ENCODE results near the gene ELOVL7.
"Not testable (repeated sequence)": the region's sequence is repeated elsewhere in the genome, so short reads cannot be mapped to it uniquely, and the experiment has no call there.

The ELOVL7 gene

GRCh38 chr5:60795424-60795950 is 48.6 kb downstream of the ELOVL7 start:
- DNase-seq: not testable (repeated sequence)

- DNase-seq: no peak
Measured at GRCh38 chr5:60794691-60795090, 49.4 kb downstream of the ELOVL7 start.

DNA sequence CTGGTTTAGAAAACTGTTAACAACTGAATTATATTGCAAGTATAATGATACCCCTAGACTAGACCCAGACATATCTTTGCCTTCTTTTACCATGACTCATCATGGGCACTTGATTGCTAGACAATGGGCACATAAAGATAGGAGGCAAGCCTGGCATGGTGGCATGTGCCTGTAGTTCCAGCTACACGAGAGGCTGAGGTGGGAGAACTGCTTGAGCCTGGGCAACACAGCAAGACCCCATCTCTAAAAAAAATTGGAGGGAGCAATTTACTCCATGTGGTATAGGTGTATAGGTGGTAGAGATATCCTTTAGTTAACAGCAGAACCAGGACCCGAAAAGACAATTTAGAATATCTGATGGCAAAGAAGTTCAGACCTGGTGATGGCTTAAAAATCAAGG is 51.6 kb downstream of the ELOVL7 start:
- no peak for DNase-seq

DNA sequence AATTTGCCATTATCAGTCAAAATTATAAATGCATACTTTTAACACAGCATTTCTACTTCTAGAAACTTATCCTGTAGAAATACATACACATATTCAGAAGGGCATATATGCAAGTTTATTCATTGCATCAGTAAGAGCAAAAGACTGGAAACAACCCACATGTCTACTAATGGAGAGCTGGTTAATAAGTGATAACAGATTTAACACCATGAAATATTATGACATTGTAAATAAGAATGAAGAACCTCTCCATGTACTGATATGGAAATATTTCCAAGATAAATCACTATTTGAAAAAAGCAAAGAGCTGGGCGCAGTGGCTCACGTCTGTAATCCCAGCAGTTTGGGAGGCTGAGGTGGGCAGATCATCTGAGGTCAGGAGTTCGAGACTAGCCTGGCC is 54.5 kb downstream of the ELOVL7 start:
- no peak for DNase-seq

GRCh38 chr5:60788863-60789513 is 55.1 kb downstream of the ELOVL7 start:
- no peak for DNase-seq

DNA sequence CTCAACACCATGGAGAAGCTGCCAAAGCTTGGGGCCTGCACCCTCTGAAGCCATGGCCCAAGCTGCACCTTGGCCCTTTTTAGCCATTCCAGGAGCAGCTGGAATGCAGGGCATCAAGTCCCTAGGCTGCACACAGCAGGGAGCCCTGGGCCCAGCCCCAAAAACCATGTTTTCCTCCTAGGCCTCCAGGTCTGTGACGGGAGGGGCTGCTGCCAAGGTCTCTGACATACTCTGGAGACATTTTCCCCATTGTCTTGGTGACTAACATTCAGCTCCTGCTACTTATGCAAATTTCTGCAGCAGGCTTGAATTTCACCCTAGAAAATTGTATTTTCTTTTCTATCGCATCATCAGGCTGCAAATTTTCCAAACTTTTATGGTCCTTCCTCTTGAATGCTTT is 64.6 kb downstream of the ELOVL7 start:
- DNase-seq: peak in 1 of 56 donors; percentile 9

DNA sequence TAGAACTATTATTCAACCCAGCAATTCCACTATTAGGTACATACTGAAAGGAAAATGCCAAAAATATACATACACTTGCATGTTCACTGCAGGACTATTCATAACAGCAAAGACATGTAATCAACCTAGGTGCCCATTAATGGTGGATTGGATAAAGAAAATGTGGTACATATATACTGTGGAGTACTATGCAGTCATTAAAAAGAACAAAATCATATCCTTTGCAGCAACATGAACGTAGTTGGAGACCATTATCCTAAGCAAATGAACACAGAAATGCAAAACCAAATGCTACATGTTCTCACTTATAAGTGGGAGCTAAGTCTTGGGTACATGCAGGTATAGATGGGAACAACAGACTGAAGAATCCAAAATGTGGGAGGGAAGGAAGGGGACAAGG is 67.7 kb downstream of the ELOVL7 start:
- no peak for DNase-seq

- no peak for DNase-seq
Measured at GRCh38 chr5:60765019-60765709, 78.9 kb downstream of the ELOVL7 start.

- no peak for DNase-seq
Measured at GRCh38 chr5:60763061-60763460, 81.0 kb downstream of the ELOVL7 start.

DNA sequence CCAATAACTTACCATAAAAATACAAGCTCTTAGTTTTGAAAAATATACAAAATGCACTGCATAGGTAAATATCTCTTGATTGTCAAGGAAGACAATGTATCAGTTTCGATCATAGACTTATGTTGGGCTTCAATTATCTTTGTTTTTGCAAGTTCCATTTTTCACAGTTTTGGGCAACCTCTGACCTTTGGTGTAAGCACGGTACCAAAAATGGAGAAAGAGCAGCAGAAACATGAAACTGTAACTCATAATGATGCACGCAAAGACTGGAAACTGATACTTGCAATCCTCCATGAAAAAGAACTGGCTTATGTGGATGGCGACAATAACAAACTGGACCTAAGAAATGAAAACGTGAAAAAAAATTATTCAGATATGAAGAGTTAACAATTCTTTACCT is 89.6 kb downstream of the ELOVL7 start:
- DNase-seq: no peak

- DNase-seq: no peak
Measured at GRCh38 chr5:60744682-60745081, 99.4 kb downstream of the ELOVL7 start.

DNA sequence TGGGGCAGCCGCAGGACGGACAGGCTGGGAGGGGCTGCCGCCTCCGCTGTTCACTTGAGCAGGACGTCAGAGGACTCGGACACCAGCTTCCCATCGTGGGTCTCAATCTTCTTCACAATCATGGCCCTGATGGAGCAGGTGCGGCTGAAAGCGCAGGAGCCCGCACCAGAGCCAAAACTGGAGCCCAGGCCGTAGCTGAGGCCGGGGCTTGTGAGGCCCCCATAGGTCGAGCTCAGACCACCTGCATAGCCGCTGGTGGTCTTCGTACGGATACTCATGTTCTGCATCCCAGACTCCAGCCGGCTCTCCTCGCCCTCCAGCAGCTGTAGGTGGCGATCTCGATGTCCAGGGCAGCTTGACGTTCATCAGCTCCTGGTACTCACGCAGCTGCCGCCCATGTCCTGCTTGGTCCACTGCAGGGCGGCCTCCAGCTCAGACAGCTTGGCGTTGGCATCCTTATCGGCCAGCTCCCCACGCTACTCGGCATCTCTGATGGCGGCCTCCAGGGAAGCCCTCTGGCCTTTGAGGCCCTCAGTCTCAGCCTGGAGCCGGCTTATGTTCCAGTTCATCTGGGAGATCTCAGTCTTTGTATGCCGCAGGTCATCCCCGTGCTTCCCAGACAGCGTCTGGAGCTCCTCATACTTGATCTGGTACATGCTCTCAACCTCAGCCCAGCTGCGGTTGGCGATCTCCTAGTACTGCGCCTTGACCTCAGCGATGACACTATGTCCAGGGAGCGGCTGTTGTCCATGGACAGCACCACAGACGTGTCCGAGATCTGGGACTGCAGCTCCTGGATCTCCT is 100.4 kb downstream of the ELOVL7 start:
- DNase-seq: no peak

GRCh38 chr5:60740322-60740721 is 103.7 kb downstream of the ELOVL7 start:
- DNase-seq: no peak

GRCh38 chr5:60738933-60739332 is 105.1 kb downstream of the ELOVL7 start:
- no peak for DNase-seq

DNA sequence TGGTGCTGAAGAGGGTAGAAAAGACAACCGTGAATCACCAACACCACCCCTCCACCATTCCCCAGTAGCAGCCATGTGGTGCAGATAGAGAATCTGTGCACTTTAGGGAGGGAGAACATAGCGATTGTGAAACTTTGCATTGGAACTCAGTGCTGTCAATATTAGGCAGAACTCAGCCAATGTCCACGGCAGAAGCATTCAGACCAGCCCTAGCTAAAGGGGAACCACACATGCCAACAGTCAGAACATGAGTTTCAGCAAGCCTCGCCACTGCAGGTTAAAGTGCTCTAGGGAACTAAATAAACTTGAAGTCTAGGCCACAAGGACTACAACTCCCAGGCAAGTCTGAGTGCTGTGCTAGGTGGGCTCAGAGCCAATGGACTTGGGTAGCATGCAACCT is 105.6 kb downstream of the ELOVL7 start:
- no peak for DNase-seq

GRCh38 chr5:60730858-60731257 is 113.2 kb downstream of the ELOVL7 start:
- not testable (repeated sequence) for DNase-seq

DNA sequence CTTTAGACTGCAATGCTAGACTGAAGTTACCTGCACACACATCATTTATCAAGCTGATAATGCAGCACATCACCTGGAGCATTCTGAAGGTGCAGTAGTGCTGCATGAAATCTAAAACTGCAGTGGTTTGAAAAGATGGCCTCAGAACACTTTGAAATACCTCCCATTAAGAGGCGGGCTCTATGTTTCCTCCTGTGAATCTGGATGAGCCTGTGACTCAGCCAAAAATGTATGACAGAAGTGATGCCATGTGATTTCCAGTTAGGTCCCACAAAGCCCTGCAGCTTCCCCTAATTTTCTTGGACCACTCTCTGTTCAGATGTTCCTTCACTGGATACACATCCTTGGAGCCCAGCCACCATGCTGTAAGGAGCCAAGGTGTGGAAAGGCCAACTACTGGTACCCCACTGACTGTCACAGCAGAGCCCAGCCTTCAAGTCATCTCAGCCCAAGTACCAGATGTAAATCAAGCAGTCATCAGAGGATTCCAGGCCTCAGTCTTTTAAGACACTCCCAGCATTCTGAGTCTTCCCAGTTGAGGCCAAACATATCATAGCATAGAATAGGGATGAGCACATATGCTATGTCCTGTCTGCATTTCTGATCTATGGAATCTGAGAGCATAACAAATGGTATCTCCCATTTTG is 116.9 kb downstream of the ELOVL7 start:
- no peak for DNase-seq

DNA sequence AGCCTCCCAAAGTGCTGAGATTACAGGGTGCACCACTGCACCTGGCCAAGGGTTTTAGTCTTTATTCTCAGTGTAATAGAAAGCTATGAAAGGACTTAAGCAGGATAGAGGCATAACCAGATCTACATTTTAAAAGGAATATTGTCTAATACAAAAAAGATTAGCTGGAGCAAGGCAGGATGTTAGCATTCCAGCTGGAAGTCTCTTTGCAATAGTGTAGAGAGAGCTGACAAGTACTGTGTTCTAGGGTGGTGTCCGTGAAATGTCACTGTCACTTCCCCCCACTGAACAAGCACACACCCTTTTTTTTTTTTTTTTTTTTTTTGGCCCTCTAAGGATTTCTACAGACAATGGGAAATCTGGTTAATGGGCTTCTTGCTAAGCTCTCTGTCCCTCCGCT is 119.9 kb downstream of the ELOVL7 start:
- DNase-seq: no peak

DNA sequence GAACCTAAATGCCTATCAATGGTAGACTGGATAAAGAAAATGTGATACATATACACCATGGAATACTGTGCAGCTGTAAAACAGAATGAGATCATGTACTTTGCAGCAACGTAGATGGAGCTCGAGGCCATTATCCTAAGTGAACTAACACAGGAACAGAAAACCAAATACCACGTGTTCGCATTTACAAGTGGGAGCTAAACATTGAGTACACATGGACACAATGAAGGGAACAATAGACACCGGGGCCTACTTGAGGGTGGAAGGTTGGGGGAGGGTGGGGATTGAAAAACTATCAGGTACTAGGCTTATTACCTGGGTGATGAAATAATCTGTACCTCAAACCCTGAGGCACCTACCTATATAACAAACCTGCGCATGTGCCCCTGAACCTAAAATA is 121.7 kb downstream of the ELOVL7 start:
- no peak for DNase-seq

DNA sequence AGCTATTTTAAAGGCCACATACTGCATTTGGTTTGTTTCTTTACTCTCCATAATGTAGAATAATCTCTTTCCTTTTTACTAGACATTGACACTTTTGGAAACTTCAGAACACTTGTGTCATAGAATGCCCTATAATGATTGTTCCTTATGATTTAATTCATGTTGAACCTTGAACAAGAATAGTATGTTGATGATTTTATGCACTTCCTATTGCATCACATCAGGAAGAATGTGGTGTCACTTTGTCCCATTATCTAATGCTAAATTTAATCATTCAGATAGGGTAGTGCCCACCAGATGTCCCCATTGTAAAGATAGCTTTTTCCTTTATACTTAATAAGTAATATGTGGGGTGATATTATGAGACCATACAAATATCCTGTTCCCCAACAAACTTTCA is 124.7 kb downstream of the ELOVL7 start:
- no peak for DNase-seq

DNA sequence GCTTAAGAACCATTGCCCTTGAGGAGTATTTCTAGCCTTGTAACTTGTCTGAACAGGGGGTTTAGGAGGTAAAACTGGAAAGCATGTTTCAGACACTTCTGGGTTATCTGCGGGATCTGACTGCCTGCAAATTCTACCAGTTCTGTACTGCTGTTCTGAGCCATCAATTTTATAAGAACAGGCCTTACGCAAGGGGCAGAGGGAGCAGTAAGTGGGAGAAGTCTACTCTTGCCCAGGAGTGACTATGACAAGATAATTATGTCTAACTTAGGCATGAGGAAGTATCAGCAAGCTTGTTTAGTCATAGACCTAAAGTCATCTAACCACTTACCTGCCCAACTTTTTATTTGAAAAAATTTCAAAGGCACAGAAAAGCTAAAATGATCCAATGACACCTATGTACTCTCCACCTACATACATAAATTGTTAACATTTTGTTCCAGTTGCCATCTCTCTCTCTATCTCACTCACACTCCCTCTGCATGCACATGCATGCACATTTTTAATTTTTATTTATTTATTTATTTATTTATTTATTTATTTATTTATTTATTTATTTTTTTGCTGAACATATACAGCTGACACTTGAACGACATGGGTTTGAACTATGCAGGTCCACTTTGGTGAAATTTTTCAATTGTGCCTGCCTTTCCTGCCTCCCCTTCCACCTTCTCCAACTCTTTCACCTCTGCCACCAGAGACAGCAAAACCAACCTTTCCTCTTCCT is 125.7 kb downstream of the ELOVL7 start:
- no peak for DNase-seq
